ENCODE measurements around the gene PTCH1.
A peak's percentile ranks its signal among the peaks of the same experiment; 100 is the strongest.

Gene PTCH1

DNA sequence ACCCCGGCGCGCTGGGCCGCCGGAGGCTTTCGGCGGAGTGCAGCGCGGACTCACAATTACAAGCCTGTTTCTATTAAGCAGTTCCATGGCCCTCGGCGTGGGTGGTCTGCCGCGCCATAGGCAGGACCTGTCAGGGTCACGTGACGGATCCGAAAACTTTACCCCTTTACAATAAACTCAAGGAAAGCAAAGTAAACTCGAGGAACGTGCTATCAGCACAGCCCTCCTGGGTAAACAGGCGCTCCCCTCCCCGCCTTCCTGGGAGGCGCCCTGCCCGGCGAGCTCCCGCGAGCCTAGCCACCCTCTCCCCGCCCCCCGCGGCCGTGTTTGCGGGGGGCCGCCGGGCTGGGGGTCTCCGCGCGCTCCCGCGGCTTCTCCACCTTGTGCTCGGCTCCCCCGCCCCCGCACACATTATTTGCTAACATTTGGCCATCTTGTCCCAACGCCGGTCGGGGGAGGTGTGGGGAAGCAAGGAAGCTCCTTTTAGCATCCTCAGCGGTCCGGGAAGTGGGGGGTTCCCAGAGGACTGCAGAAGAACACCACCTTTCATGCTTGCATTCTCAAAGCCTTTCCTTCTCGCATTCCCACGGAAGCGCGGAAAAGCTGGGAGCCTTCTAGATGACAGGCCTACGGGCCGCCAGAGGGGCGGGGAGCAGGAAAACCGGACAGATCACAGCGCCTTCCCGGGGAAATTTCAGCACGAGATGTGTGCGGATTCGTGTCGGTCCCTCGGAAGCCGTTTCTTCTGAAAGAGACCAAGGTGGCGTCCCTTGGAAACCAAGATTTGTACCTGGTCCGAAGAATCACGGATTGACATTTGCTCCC is at the start of gene PTCH1:
PTCH1 (minus strand) TSS at position 238 of the 825 bp plus-strand sequence.
- peak; percentile 42 to 54 for DNase-seq

DNA sequence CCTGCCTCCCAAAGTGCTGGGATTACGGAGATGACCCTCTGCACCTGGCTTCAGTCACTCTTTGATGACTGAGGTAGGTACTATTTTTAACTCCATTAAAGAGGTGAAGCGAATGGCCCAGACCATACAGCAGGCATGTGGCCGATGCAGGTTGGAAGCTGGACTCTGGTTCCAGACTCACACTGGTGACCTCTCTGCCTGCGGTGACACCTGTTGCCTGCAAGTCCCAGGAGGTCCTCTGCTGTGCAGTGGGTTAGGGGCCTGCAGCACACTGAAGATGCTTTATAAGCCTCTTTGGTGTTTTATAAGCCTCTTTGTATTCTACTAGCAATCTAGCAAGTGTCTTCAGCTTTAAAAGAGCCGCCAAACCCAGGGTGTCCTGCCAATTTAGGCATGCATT is 49.2 kb upstream of the PTCH1 start:
- DNase-seq = no peak

DNA sequence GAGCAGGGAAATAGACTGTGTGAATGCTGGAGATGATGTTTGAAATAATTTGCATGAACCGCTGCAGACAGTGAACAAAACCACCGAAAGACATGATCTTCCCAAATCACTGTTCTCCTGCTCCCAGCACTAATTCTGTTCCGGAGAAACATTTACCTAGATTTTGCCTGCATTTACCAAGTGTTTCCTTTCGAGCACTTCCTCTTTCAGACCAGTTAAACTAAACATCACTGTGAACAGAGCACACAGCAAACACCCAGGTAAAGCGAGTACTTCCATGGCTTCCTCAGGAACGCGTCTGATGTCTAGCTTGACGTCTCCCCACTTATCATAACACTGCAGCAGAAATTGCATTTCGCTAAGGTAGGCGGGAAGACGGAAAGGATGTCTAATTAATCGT is 45.1 kb upstream of the PTCH1 start:
- DNase-seq = no peak

DNA sequence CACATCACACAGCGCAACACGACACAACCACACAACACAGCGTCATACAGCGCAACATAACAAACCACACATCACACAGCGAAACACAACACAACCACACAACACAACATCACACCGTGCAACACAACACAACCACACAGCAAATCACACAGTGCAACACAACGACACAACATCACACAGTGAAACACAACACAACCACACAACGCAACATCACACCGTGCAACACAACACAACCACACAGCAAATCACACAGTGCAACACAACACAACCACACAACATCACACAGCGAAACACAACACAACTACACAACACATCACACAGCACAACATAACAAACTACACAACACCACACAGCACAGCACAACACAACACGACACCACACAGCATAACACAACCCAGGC is 40.4 kb upstream of the PTCH1 start:
- DNase-seq = no peak

DNA sequence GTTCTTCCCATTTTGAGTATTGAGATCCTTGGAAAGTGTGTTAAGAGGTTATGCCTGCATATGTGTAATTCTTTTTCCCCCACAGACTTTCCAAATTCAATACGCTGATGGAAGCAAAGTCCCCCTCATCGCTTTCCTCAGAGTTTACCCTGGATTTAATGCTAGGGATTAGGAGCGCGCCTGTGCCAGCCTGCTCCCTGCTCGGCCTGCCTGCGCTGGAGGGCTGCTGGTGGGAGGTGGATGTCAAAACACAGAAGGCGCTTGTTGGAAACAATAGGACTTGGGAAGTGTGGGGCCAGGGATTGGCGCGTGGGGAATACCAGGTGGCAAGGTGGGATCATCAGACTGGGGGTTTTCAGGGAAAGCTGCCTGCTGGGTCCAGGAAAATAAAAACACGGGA is 39.8 kb upstream of the PTCH1 start:
- no peak for DNase-seq

DNA sequence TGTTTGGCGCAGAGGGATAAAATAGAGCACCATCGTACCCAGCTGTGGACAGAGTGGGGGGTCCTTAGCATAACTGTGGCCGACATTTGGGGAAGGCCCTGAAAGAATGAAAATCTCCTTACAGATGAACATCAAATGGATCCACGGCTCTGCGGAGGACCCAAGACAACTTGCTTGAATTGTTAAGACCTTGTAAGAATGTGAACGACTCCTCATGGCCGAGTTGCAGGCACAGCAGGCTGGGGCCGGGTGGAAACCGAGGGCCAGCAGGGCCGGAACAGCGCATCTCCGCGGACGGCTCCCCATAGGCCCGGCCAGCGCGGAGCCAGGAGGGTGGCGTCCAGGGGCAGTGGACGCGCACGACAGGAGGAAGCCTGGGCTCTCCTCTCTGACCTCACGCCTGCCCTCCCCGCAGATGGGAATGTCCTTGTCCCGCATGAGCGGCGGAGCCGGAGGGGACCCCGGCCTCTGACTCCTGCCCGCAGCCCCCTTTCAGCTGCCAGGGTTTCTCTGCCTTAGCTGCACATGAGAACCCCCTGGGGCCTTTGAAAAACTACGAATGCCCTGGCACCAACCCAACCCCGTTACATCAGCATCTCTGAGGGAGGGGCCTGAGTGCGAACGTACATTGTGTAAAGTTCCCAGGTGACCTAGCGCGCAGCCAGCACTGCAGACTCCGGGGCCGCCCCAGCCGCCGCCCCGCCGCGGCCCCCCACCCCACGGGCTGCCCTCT is 36.2 kb upstream of the PTCH1 start:
- peak; percentile 10 to 23 for DNase-seq

DNA sequence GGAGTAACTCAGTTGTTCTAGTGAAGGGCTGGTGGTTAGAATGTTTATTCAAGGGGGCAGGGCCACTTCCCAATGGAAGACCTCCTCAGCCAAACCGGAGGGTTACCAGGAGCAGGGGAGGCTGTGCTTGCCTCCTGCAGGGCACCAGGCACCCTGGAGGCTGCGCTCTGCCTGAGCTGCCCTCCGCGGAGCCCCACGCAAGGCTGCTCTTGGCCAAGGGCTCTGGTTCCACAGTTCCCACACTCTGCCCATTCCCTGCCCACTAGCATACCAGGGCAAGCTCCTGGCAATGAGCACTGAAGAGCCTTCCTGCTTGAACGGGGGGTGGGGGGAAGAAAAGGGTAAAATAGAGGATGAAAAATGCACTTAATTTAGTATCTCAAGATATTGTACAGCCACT is 35.5 kb upstream of the PTCH1 start:
- DNase-seq = no peak

DNA sequence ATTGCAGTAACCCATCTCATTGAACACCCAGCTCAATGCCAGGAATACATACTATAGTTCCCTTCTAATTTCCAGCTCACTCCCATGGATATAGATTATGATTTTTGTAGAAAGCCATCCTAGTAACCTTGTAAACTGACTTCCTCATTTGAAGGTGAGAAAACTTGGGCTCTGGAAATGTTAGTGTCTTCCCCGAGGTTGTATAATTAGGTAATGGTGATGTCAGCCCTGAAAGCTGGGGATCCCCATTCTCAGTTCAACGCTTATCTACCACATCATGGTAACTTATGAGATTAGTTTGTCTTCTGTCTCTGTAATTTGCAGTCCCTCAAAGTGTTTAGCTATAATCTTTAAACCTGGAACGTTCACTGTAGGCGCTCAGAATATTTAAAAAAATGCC is 34.6 kb upstream of the PTCH1 start:
- no peak for DNase-seq

DNA sequence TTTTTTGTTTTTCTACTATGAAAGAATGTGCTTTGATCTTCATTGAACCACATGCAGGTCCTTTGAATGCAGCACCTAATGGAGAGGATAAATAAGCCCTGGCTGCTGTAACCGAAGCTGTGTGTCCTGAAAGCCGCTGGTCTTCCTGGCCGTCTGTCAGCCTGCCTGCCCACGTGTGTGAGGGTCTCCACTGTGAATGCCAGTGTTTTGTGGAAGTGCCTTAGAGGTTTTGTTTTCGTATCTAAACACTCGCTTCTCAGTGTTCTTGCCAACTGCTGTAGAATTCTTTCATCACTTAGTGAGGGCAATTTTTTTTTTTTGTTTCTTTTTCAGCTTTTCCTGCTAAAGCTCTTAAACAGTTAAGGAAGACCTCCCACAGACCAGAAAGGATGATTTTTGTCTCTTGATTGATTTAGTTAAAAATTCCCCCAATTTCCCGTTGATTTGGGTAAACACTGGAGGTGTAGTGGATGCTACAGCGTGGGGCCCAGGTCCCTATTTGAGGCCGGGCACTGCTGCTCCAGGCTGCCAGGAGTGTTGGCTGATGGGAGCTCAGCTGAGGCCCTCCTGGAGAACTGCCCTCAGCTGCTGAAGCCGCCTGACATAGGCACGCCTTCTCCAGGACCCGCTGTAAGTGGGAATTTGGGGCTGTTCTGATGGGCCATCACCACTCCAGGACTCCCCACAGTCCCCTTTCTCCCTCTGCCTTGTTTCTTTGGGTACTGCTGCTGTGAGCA is 29.2 kb upstream of the PTCH1 start:
- no peak for DNase-seq

DNA sequence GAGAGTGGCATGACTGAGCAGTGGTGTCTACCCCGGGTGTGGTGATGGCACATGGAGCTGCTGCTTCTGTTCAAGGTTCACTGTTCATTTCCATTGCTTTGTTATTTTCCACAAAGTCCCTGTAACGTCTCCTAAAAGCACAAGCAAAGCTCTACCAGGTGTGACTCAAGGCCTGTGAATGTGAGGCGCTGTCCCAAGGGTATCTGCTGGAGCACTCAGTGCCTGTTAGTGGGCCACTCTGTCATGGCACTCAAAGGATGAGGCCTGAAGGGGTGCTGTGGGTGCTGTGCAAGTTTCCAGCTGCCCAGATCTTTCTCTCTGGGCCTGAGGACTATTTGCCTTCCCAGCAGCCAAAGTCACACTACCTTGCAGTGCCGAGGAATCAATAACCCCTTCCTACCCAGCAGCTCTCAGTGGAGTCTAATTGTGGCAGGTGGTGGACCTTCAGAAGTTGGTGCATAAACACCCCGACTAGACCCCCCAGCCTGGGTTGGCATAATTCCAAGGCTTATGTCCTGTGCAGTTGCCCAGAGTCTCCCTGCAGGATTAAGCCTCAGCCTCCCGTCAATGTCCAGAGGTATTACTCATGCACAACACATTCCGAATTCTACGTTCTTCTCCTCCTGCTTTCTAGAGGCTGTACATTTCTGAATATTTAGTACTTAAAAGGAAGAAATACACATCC is 17.4 kb upstream of the PTCH1 start:
- no peak for DNase-seq

DNA sequence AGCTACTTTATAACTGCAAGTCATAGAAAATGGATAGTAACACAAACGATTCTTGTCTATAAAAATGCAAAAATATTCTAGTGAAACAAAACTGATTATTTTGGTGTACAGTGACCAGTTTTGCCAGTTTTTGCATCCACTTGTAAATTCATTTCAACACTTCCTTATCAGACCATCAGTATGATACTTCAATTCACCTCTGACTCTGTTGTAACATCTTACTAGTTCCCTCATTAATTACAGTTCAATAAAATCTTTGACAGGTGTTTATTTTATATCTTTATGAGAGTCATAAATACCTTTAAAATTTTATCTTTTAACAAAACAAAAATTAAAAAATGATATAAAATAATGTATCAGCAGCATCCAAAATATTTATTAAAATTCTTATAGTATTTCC is 13.1 kb upstream of the PTCH1 start:
- DNase-seq = no peak

DNA sequence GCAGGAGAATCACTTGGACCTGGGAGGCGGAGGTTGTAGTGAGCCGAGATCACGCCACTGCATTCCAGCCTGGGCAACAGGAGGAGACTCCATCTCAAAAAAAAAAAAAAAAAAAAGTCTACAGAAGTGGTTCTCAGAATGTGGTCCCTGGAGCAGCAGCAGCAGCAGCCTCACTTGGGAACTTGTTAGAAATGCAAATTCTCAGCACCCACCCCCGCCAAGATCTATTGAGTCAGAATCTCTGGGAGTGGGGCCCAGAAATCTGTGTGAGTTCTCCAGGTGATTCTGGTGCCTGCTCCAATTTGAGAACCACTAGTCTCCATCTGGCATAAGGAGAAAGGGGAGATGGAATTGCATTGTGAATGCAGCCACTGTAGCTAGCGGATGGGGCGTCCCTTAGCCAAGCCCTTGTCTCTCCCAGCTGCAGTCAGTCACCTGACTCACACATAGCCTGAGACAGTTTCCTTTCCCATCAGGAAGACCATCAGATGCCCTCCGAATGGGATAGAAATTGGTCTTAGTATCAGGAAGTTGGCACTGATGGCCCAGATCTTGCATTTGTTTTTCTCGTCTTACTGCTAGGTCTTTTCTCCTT is 12.2 kb upstream of the PTCH1 start:
- DNase-seq = no peak

DNA sequence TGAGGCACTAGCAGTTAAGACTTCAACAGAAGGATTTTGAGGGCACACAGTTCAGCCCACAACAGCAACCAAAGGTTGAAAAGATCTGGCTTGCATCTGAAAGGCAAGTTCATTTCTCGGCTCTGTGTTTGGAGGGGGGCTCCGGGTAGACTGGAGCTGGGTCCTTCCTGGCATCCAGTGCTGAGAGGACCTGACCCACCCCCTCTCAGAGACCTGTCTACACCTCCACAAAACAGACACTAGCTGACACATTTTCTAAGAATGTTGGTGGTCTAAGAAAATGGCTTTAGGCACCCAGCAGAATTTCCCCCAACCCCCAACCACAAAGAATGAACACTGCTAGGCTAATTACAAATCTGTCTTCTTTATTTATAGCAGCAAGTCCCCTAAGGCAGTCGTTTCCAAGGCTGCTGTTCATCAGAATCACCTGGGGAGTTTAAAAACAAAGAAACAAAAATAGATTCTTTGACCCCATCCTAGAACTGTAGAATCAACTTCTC is 6.2 kb upstream of the PTCH1 start:
- DNase-seq = no peak

DNA sequence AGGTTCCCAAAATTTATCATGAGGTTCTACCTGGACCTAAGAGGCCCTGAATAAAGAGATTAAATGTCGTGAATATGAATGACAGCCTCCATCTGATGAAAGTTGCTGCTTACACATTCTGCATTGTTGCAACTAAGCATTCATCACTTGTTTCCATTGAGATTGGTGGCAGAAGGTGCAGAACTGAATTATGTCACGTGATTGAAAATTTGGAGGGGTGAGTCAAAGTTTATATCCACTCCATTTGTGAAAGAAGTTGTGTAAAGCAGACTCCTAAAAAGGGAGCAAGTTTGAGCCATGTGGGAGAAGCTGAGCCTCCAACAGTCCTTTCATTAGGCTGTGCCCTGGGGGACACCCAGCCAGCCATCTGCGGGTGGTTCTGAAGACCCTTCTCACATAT is 4.9 kb upstream of the PTCH1 start:
- no peak for DNase-seq

DNA sequence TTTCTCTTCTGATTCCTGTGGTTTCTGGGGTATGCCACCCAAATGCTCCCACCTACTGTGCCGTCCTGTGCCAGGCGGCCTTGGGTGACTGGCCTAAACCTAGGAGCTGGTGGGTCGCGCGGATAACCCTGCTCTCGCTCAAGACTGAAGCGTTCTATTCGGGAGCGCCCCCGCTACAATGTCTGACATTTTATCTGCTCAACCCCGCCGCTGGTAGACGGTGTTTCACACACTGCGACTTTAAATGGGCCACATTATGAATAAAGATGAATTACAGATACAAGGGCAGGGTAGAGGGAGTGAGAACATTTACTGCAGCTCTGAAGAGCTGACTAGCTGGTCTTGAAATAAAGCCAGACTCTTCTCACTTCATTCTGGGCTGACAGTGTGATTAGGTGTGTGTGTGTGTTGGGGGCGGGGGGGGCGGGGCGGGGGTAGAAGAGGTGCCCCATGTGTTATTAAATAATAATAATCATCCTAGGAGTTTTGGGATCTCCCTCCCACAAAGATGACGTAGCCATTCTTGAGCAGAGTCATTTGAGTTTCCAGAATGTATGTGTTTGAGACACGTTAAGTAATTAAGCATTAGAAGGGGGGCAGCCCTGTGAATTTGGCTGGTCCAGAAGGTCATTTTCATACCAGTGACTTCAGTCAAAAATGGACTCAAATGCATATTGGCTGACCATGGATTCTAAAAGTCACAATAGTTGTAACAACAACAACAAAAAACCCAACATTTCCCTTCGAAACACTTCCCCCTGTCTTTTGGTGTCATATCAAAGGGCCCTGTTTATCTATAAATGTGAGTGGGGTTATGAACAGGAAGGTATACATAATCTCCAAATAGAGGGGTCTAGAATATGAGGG is 1.0 kb upstream of the PTCH1 start:
- no peak for DNase-seq

DNA sequence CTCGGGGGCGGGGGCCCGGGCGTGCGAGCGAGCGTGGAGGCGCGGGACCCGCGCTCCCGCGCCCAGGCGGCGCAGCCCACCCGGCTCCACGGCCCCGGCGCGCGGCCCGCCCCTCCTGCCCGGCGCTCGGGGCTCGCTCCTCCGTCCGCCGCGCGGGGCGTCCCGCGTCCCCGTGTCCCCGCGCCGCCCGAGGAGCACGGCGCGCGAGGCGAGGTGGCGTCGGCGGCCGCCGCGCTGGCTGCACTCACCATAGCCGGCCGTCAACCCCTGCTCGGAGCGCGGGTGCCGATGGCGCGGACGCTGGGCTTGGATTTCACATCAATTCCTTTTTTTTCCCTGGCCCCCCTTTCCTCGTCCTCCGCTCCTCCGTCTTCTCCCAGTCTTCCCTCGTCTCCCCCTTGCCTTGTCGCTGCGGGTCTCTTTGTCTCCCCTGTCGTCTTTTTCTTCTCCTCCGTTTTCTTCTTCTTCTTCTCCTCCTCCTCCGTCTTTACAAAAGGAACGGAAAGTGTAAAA is 494 bp downstream of the PTCH1 start:
- DNase-seq = peak in 1 of 2 experiments; percentile 6

DNA sequence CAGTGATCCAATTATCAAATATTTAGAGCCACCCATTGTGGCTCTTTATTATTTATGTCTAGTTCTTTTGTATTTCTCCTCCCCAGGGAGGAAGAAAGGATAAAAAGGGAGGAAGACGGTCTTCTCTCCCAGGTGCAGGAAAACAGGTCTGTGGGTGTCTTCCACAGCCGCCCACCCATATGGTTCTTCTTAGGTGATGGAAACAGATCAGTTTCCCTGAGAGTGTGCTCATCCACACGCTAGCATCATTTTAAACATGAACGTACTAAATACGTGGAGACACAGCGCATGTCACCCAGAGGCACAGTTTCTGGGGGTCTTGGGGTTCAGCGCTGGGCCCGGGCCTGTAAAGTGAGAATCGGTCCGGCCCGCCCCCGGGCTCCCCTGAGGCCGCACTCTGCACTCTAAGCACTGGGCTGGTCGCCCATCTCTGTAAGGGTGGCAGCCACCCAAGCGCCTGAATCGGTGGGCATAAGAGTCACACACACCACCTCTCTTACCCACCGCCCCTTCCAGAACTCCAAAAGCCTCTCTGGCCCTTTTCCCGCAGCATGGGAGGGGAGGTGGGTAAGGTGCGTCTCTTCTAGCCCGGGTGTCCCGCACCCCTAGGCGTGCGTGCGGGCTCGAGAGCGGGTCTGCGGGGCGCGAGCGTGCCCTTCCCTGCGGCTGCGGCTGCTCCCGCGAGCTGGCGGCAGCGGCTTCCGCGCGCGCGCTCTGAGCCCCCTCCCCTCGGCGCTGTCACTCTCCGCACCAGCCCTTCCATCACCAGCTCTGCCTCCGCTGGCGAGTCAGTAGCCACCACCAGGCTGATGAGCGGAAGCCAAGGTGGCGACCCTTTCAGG is 1.3 kb downstream of the PTCH1 start:
- peak in 1 of 2 experiments; percentile 38 for DNase-seq

DNA sequence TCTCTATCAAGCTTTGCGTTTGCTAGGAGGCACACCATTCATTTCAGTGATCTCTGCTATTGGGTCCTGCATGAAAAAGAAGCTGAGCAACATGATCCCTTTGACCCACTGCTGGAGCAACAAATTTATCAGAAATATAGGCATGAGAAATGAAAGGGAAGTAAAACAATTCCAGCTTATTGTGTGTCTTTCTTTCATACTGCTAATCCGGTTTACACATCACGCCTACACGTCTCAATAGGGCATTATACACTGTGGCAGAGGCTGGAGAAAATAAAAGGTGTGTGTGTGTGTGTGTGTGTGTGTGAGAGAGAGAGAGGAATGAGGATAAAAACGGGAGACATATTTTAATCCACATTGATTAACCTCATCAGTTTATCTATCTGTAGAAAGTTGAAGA is 2.4 kb downstream of the PTCH1 start:
- DNase-seq = no peak

DNA sequence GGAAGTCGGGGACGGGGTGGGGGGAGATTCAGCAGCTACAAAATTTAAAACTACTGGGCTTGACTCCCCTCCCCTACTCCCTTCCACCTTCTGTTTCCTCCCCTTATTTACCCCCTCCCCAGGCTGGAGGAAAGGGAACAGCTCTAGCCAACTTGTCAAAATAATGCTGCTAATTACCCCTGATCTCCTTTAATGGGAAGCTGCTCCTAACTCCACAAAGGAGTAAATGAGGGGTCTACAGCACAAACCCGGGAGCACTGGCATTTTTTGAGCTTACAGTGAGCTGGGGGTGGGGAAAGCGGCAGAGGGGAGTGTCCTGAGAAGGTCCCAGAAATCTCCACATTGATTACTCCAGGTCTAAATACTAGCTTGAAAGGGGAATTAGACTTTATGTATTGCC is 3.1 kb downstream of the PTCH1 start:
- DNase-seq = no peak

DNA sequence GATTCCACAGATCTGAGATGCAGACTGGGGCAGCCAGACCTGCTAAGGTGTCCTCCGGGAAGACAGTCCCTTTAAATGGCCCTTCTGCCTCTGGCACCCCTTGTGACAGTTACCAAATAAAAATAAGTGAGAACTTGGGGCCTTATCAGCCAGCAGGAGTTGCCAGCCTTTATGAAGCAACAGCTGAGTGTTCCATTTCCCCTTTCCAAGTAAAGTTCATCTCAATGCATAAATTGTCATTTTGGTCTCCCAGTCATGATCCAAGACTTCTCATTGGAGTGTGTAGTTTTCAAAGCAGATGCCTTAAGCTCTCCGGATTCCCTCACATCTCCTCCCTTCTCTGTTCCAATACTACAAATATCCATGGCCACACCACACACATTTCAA is 4.1 kb downstream of the PTCH1 start:
- no peak for DNase-seq

All from stimulated activated CD4-positive, alpha-beta T cell treated with anti-CD3 and anti-CD28 coated beads, Interleukin-4, amount 100 ng/mL, for 4 hours (primary cell).